Stimulated activated naive CD4-positive, alpha-beta T cell treated with Interleukin-2 at 50 U/mL for 16 hours (primary cell): Measurements from ENCODE around the gene IL10RA.

ENCODE experiments used
- DNase-seq: peaks from one replicate; lab custom pipeline; 2025; lab: John Stamatoyannopoulos, UW

Gene IL10RA

DNA sequence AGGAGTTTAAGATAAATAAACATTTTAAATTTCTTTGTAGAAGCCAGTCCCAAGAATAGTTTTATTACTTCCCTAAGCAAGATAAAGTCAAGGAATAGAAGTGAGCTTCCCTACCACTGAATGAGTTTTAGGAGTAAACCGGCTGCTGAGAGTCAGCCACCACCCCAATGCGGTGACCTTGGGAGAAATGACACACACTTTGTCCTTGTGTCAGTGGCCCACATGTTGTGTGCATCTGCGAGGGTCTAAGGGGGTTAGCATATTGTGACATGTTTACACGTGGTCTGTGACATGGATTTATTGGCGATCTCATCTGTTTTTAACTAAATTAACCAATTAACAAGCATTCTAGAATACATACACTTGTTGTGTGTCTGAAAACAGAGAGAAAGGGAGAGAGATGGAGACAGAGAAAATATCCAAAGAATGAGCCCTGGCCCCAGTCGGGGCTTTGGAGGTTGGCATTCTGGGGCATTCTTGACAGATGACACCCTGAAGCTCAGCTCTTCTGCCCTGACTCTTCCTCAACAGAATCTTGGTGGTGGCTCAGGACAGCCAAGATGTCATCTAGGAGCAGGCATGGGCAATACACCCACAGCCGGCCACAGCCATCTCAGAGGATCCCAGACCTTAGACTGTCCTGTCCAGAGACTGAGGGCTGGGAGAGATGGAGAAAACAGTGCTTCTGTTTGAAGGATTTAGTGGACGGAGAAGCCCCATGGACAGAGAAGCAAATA is 60.9 kb downstream of the IL10RA start:
- DNase-seq: peak; percentile 11

DNA sequence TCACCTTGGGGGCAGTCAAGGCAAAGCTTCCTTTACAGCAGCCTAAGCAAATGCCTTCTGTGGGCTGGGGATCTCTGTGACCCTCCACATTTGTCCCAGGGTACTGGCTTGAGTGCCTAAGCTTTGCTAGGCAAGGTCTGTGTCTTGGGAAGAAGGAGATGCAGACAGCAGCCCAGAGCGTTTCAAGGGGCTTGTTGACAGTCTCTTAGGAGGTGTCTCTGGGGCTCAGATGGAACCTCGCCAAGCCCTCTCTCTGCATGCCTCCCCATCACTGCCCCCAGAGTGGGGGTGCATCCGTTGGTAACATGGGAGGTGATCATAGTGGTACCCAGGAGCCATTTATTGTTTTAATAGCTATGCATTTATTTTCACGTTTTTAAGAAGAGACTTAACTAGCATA is 61.6 kb downstream of the IL10RA start:
- DNase-seq: no peak

DNA sequence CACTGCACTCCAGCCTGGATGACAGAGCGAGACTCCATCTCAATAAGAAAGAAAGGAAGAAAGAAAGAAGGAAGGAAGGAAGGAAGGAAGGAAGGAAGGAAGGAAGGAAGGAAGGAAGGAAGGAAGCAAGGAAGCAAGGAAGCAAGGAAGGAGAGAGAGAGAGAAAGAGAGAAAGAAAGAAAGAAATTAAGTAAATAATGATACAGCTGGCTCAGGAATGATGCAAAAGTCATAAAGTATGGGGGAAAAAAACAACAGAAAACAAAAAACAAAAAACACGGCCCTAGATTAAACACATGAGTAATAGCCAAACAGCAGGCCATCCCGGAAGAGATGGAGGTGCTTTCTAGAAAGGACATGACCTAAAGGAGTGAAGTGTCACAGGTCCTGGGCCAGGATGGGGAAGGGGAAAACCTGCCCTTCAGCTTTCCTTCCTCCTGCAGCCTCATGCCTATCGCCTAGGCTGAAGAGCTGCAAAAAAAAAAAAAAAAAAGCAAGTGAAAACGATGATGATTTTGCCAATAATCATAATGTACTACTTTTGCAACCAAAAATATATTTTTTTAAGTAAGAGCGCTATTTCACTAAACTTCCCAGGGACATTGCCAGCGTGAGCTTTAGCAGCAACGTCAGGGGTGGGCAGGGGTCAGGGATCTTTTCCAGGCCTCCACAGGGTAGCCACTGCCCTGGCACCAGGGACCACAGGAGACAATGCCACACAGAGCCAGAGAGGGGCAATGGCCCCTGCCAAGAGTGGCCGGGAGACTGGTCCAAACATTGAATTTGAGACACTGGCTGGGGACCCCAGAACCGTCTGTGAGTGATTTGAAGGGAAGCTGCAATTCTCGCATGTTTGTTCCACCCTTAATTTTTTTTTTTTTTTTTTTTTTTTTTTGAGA is 62.5 kb downstream of the IL10RA start:
- DNase-seq: no peak

DNA sequence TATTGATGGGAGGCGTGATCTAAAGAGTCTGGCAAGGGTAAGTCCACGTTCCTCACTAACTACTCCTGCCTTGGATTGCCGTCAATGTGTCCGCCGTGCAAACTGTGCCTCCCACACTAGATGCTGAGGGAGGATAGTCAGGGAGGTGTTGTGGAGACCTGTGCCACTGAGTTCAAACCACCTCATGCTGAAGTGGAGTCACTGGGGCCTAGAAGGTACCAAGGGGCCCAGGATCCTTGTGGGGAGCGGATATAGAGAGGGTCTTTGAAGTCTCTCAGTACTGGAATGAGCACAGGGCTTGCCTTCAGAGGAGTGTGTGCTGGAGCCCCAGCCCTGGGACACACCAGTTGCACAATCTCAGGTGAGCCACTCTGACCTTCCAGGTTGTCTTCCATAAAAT is 63.6 kb downstream of the IL10RA start:
- no peak for DNase-seq

DNA sequence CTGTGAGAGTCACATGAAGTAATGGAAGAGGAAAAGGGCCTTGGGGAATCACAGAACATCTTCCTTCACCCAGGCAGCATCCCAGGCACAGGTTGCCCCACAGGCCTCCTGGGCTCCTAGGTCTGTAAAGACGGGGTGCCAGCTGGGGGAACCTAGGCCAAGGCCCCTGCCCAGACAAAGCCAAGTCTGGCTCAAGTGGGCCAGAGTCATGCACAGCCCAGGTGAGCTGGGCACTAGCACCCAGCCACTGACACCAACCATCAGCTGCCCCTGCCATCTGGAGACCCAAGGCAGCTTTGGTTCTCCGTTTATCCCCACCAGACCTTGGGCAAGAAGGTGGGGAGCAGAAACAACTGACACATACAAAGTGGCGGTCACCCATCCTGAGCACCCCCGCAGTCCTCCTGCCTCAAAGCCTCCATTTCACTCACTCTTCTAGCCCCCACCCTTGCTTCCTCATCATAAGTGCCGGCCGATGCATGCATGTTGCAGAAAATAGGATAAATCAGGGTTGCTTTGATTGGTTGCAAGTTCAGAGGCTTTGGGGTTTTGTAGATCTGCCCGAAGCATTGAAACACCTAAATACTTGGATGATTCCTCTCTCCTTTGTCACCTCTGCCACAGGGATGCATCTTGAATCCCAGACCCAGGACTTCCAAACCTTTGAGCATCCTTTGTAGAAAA is 64.2 kb downstream of the IL10RA start:
- no peak for DNase-seq
